ENCODE results near the gene AADAT. TPM values are rescaled to one million over a fixed set of nuclear protein-coding genes. Genes with fewer than 3 reads are reported as not detected.

AADAT gene
- total and polyA plus RNA-seq, 2 of the 4 experiments (the other 2 are of a cell fraction), result 4.7 to 6.9 TPM

DNA sequence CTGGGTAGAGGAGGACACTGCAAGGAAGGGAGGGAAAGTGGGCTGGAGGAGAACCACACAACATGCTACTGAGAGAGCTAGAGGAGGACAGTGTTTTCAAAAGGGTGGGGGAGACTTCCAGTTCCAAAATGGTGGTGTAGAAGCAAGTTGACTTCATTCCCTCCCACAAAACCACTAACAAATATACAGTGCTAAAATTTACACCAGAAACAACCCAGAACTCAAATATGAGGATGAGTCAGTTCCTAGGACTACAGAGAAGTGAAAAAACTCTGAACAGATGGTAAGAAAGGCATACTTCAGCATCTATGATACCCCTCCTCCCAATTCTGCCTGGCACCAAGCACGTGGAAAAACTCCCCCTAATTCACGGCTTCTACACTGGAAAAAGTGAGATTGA is 9.8 kb downstream of the AADAT start:
- POLR2A ChIA-PET (ENCODE audit: unreplicated experiment), result no interaction called here
- intact Hi-C loops (cut with micrococcal nuclease) (no loop called here), in situ Hi-C loops (cut with MboI; ENCODE audit: low sequenced_read_pairs) (no loop called here), dilution Hi-C loops (cut with HindIII; ENCODE audit: low sequenced_read_pairs, unreplicated experiment) (no loop called here)
- no peak overlapping the region for H3K4me2 ChIP-seq (ENCODE audit: low read depth, low read length)
- no peak overlapping the region for H3K18ac ChIP-seq (ENCODE audit: low read depth, low read length)
- H2BK15ac ChIP-seq (ENCODE audit: low read depth, low read length), result no peak overlapping the region
- no peak overlapping the region for H2BK5ac ChIP-seq (ENCODE audit: low read depth, low read length, poor library complexity, severe bottlenecking)
- TF ChIP-seq RAD21 (IDR thresholded peaks at IDR 0.05; ENCODE audit: low read length) (no peak), MAFK (IDR thresholded peaks at IDR 0.05; ENCODE audit: low read depth, low read length) (no peak), FOS (IDR thresholded peaks at IDR 0.05; ENCODE audit: low read depth, low read length) (no peak), ELK1 (IDR thresholded peaks at IDR 0.05; ENCODE audit: borderline replicate concordance, low read depth, low read length) (no peak), USF2 (IDR thresholded peaks at IDR 0.05; ENCODE audit: low read depth, low read length) (no peak), BHLHE40 (IDR thresholded peaks at IDR 0.05; ENCODE audit: low read depth, low read length) (no peak), MAZ (IDR thresholded peaks at IDR 0.05; ENCODE audit: borderline replicate concordance, low read depth, low read length) (no peak), SMC3 (IDR thresholded peaks at IDR 0.05; ENCODE audit: low read depth, low read length) (no peak), RFX5 (IDR thresholded peaks at IDR 0.05; ENCODE audit: low read depth, low read length) (no peak), MXI1 (IDR thresholded peaks at IDR 0.05; ENCODE audit: borderline replicate concordance, low read depth, low read length) (no peak), NFE2L2 (IDR thresholded peaks at IDR 0.05; ENCODE audit: low read depth, low read length) (no peak), CHD1 (IDR thresholded peaks at IDR 0.05; ENCODE audit: low read depth, low read length) (no peak), POLR2A (IDR thresholded peaks at IDR 0.05; ENCODE audit: low read depth, low read length) (no peak), CEBPB (IDR thresholded peaks at IDR 0.05; ENCODE audit: low read depth, low read length) (no peak), RCOR1 (IDR thresholded peaks at IDR 0.05; ENCODE audit: insufficient replicate concordance, low read length) (no peak)
- TF ChIP-seq, protein P1, sequence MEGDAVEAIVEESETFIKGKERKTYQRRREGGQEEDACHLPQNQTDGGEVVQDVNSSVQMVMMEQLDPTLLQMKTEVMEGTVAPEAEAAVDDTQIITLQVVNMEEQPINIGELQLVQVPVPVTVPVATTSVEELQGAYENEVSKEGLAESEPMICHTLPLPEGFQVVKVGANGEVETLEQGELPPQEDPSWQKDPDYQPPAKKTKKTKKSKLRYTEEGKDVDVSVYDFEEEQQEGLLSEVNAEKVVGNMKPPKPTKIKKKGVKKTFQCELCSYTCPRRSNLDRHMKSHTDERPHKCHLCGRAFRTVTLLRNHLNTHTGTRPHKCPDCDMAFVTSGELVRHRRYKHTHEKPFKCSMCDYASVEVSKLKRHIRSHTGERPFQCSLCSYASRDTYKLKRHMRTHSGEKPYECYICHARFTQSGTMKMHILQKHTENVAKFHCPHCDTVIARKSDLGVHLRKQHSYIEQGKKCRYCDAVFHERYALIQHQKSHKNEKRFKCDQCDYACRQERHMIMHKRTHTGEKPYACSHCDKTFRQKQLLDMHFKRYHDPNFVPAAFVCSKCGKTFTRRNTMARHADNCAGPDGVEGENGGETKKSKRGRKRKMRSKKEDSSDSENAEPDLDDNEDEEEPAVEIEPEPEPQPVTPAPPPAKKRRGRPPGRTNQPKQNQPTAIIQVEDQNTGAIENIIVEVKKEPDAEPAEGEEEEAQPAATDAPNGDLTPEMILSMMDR (conservative IDR thresholded peaks at IDR 0.05; ENCODE audit: low read depth, low read length), result no peak
- WGBS, 2 experiments (ENCODE audit: extremely low coverage in 2 of 2, insufficient read length in 1 of 2), result no CpG with 5 or more reads among the region's 2 CpGs
- H3K56ac ChIP-seq (ENCODE audit: extremely low read depth, insufficient read depth, low read length), result no peak overlapping the region
- ATAC-seq (ENCODE audit: low read depth) (peak; percentile 29; the same call in 1 of the 2 replicates), DNase-seq (peak; percentile 11)
- no TSS peak for BruUV-seq (replicated peaks)
- 0 out of 4 replicates have a peak, but pooled peaks cover 0 to 2% of the 10 kb centered on the region in 2 experiments for H3K79me1 ChIP-seq (ENCODE audit: low read depth in 1 of 2, low read length in 2 of 2)
- H4K5ac ChIP-seq (ENCODE audit: low read depth, low read length), result no peak overlapping the region
- H4K20me1 ChIP-seq (ENCODE audit: insufficient read depth, low read length), result no peaks in the 10 kb centered on the region
- no peak overlapping the region for H4K91ac ChIP-seq (ENCODE audit: insufficient read depth, low read depth, low read length)
- no peak overlapping the region for H3K14ac ChIP-seq (replicated peaks; ENCODE audit: low read depth, low read length)
- no peak overlapping the region for H2AK5ac ChIP-seq (ENCODE audit: low read depth, low read length)
- no peaks in the 10 kb centered on the region; the same call in 1 of the 2 replicates for H3K9me1 ChIP-seq (ENCODE audit: insufficient read depth, low read length)
- H3K9ac ChIP-seq (ENCODE audit: low read depth, low read length), result no peak overlapping the region
- no peak overlapping the region for H2BK120ac ChIP-seq (ENCODE audit: low read depth, low read length)
- peaks cover 2% of the 10 kb centered on the region for H3K36me3 ChIP-seq (ENCODE audit: control insufficient read depth, insufficient read depth, low read length)
- H3K4ac ChIP-seq (ENCODE audit: low read depth, low read length), result no peak overlapping the region
- no peaks in the 10 kb centered on the region for H3K9me3 ChIP-seq (ENCODE audit: control insufficient read depth, insufficient read depth, low read length)
- H2AFZ ChIP-seq (replicated peaks; ENCODE audit: low read length, poor library complexity), result no peak overlapping the region
- H3K27me3 ChIP-seq (ENCODE audit: control insufficient read depth, insufficient read depth, low read length), result no peaks in the 10 kb centered on the region
- H3K27ac ChIP-seq (ENCODE audit: insufficient read depth, low read length), result no peak overlapping the region
- no peak overlapping the region for H3K23ac ChIP-seq (ENCODE audit: low read depth, low read length)
- no peak overlapping the region for H4K8ac ChIP-seq (ENCODE audit: low read depth in 2 of 2, low read length in 2 of 2)
- CTCF ChIA-PET, result no interaction called here
- H2BK20ac ChIP-seq (ENCODE audit: low read depth, low read length), result no peak overlapping the region
- no peak overlapping the region for H2AK9ac ChIP-seq (replicated peaks; ENCODE audit: low read depth, low read length, poor library complexity)
- H3K4me1 ChIP-seq (ENCODE audit: control insufficient read depth, insufficient read depth, low read length), result no peaks in the 10 kb centered on the region
- no peak overlapping the region for H3K4me3 ChIP-seq (ENCODE audit: insufficient read depth, low read depth, low read length)

All from IMR-90 (cell line).